GM18861 (cell line): ENCODE measurements around the gene BPIFA3.
"Not testable (repeated sequence)": the region's sequence is repeated elsewhere in the genome, so short reads cannot be mapped to it uniquely, and the experiment has no call there.

Experiments used
- ATAC-seq: cut with Tn5 transposase; IDR thresholded peaks from one replicate; pipeline ENCODE4 v1.9.1; 2021; ENCODE audit not compliant: unreplicated experiment

BPIFA3 gene

DNA sequence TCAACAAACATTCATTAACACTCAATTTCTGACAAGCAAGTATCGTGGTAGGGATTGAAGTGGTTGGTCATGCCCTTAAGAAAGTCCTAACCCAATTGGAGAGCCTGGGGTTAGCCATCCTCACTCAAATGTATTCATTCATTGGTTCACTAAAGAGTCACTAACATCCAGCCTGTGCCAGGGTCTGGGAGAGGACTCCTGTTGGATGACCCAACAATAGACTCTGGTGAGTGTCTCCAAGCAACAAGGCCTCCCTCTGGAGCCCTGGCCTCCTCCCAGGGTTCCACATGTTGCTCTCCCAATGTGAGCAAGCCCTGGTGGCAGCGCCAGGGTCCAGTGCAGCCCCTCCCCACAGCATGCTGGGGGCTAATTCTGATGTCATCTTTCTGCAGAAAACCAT, at the start of gene BPIFA3:
TSS of gene BPIFA3 (plus strand) at position 301 of the 400 bp plus-strand sequence. CDS start 185 bp downstream, outside the sequence.
- no peak for ATAC-seq

- no peak for ATAC-seq
These were observed 49.3 kb upstream of the BPIFA3 start, which contains the start of gene BPIFA2 for GRCh38 chr20:33167859-33168258. Gene BPIFA2 (plus strand): TSS chr20:33168159. CDS start chr20:33169146, 987 bp downstream.

- no peak for ATAC-seq
These were observed 47.9 kb upstream of the BPIFA3 start for GRCh38 chr20:33169176-33169794.

DNA sequence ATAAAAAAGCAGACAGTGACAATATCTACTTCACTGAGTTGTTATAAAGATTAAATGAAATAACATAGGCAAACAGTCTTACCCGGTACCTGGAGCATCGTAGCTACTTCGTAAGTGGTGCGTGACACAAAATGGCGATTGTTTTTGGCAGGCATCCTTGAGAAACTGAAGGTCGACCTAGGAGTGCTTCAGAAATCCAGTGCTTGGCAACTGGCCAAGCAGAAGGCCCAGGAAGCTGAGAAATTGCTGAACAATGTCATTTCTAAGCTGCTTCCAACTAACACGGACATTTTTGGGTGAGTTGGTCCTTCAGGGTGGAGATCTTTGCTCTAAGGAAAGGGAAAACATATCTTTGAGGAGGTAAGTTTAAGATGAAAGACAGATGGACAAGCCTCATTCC, 44.4 kb upstream of the BPIFA3 start:
- ATAC-seq: no peak

GRCh38 chr20:33175123-33175522, 42.0 kb upstream of the BPIFA3 start:
- no peak for ATAC-seq

- no peak for ATAC-seq
These were observed 41.1 kb upstream of the BPIFA3 start for GRCh38 chr20:33176101-33176500.

DNA sequence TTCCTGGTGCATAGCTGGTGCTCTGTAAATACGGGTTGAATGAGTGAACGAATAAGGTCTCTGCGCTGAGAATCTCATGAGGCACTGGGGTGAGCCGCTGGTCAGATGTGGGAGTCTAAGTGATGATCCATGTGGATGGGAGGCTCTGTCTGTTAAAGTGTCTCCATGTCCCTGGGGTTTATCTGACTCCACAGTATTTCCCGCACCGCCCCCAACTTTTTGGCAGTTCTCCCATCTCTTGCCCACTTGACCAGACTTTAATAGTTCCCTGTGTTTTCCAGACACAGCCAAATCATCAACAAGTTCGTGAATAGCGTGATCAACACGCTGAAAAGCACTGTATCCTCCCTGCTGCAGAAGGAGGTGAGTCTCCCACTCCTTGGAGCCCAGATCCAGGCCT, 39.3 kb upstream of the BPIFA3 start:
- ATAC-seq: no peak

DNA sequence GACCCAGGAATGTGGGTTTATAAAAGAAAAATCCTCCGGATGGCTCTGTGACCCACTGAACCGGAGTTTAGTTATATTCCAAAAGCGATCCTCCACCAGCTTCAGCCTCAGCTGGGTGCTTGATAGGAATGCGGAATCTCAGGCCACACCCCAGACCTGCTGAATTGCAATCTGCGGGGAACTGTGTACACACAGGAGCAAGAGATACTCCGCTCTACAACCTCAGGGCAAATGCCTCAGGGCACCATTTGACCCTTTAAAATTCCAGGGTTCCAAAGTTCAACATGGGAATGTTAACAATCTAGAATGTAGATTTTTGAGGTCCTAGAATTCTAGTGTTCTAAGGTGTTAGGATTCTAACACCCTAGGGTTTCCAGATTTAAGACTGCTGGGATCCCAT, 38.4 kb upstream of the BPIFA3 start:
- no peak for ATAC-seq

DNA sequence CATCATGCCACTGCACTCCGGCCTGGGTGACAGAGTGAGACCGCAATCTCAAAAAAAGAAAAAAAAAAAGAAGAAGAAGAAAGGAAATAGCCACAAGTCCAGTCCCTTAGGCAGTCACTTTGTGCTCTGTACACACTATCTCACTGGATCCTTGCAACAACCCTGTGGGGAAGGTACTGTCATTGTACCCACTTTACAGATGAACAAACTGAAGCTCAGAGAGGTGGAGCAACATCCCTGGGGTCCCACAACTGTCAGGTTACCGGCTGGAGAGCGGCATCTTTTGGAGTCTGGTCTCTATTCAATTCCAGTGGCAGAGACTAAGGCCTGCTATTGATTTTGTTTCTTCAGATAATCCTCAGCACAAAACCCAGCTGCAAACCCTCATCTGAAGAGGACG, 37.0 kb upstream of the BPIFA3 start:
- no peak for ATAC-seq

GRCh38 chr20:33181482-33182093, 35.6 kb upstream of the BPIFA3 start:
- ATAC-seq: no peak

DNA sequence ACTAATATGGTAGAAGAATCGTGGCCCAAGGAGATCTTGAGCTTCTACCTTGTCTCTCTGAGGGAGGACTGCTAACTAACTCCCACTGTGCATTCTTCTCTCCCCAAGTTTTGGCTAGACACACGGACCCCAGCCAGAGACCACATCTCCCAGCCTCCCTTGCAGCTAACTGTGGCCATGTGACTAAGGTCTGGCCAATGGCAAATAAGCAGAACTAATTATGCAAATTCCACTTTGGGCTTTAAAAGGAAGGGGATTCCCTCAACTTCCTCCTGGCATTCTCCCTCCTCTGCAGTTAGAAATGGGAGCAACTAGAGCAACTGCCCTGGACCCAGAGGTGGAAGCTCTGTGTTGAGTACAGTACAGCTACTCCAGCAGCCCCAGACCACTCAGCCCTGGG, 33.8 kb upstream of the BPIFA3 start:
- no peak for ATAC-seq

- not testable (repeated sequence) for ATAC-seq
These were observed 32.0 kb upstream of the BPIFA3 start for GRCh38 chr20:33185031-33185590.

- ATAC-seq: no peak
These were observed 29.7 kb upstream of the BPIFA3 start for GRCh38 chr20:33187491-33187890.

DNA sequence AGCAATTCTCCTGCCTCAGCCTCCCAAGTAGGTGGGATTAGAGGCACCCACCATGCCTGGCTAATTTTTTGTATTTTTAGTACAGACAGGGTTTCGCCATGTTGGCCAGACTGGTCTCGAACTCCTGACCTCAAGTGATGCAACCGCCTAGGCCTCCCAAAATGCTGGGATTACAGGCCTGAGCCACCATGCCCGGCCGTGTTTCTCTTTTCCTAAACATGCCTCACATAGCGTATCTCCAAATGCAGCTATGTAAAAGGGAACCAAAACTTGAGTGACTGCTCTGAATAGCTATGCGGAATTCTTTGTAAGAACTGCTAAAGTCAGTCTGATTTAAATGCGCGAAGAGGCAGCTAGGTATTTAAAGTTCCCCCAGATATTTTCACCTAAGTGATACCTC, 28.7 kb upstream of the BPIFA3 start:
- no peak for ATAC-seq

DNA sequence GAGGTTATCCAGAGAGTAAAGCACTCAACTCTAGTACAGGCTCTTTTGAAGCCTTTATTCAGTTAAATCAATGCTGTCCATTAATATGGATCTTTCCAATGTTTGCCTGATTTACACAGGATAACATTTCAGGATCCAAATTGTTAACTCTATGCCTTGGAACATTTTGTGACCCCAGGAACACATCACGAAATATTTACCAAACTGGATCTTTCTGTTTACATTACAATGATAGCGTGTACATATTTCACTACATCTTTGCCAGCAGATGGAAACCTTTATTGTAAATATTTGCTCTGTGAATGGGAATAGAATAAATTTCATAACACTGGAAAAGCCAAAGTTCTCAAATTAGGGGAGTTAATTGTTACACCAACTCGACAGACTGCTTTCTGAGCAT, 25.7 kb upstream of the BPIFA3 start:
- no peak for ATAC-seq

DNA sequence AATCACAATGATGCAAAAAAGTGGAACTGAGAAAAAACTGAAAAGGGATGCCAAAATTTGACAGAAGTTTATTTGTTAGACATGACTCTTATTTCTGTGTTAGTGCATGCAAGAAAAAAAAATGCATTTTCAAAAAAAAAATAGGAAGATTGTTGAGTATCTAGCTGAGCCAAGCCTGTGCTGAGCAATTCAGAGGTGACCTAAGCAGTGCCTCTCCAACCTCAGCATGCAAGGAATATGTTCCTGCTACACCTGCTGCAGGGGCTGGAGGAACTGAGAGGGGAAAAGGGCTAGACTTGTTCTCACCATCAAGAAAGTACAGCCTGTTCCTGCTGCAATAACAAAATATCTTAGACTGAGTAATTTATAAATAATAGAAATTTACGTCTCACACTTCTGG, 25.2 kb upstream of the BPIFA3 start:
- ATAC-seq: no peak

DNA sequence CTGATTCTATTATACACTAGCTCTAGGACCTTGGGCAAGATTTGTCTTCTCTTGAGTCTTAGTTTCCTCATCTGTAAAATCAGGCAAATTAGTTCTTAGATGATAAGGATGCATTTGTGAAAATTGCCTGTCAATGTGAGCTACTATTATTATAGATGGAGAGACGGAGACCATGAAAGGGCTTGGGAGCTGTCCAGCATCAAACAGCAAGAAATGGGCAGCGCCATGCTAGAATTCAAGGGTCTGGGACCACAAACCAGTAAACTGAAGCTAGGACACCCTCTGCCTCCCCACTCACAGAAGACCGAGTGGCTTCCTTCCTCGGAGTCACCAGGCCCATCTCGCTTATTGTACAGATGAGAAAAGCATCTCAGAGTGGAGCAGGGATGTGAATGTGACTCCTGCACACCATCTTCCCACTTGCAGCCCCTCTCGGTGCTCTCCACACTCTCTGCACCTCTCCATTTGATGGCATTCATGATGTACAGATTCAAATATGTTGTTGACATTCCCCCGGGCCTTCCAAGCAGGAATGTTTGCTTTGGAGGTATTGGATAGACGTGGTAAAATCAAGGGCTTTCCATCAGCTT, 24.1 kb upstream of the BPIFA3 start:
- ATAC-seq: no peak

DNA sequence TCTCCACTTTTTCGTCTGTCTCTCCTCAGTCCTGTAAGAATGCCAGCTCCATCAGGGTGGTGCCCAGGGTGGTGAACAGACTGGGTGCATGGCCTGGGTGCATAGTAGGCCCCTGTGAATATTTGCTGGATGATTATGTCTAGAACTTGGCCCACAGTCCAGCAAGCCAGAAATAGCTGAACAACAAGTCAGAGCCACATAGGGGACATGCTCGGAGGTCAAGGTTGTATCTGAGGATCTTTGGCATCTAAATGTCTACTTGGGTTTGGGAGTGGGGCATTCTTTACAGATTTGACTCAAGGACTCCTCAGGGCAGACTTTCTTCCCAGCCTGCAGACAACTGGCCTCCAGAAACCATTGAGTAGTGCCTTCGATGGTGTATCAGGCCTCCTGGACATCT, 18.1 kb upstream of the BPIFA3 start:
- no peak for ATAC-seq

GRCh38 chr20:33202451-33202850, 14.7 kb upstream of the BPIFA3 start:
- no peak for ATAC-seq

- ATAC-seq: no peak
These were observed 13.7 kb upstream of the BPIFA3 start for GRCh38 chr20:33203444-33203843.

DNA sequence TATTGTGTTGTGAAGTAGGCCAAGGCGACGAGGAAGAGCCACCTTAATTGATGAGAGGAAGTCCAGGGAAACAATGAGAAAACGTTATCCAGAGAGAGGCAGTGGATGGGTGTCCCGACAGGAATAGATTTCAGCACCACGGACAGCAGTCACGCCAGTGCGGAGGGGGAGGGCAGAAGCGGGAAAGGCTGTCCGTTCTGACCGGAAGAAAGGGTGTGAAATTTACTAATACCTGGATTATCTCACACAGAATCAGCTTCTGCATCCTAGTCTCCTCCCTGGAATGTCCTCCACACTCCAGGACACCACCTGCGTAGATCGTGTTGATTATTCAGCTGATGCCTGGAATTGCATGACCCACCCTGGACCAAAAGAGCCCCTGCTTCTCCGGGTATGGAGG, 7.4 kb upstream of the BPIFA3 start:
- no peak for ATAC-seq

DNA sequence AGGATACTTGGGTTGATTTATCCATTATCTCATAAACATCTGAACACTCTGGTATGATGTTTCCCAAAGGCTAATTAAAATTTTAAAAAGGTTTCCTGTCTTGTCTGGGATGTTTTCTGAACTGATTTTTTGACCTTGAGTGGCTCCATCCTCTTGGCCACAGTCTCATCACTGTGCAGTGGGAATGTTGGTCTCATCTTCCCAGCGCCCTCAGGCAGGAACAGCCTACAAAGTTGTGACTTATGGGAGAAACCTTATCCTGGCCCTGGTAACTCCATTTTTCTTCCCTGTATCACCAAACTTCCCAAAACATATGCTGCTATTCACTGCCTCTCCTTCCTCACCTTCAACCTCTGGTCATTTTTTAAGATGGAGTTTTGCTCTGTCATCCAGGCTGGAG, 6.8 kb upstream of the BPIFA3 start:
- no peak for ATAC-seq
